Sigmoid colon (tissue), 7 donors: ENCODE data around the gene ENTPD2. TPM values are rescaled to one million over a fixed set of nuclear protein-coding genes. Genes with fewer than 3 reads are reported as not detected.
A peak's percentile ranks its signal among the peaks of the same experiment; 100 is the strongest.
"Not testable (repeated sequence)": the region's sequence is repeated elsewhere in the genome, so short reads cannot be mapped to it uniquely, and the experiment has no call there.

Experiments used
- DNase-seq: peaks from one replicate; pipeline ENCODE4 v3.0.0-alpha.2; 2019
- H3K27ac ChIP-seq, 4 donors: fragments of 200-600 bp; sonication (generic); one replicate each; pipeline ENCODE4 v1.5.1; 2016 to 2019; ENCODE audit warnings: mild to moderate bottlenecking in 1 of 4
- H3K27me3 ChIP-seq, 3 donors: fragments of 200-600 bp; sonication (generic); one replicate each; pipeline ENCODE4 v1.5.1; 2019; ENCODE audit warnings: mild to moderate bottlenecking in 1 of 3
- H3K36me3 ChIP-seq, 4 donors: fragments of 200-600 bp; sonication (generic); one replicate each; pipeline ENCODE4 v1.5.1; 2016 to 2019
- H3K4me1 ChIP-seq, 4 donors: fragments of 200-600 bp; sonication (generic); one replicate each; pipeline ENCODE4 v1.5.1; 2017 to 2019
- H3K4me3 ChIP-seq, 4 donors: fragments of 200-600 bp; sonication (generic); one replicate each; pipeline ENCODE4 v1.5.1; 2017 to 2019; ENCODE audit warnings: mild to moderate bottlenecking in 2 of 4, moderate library complexity in 1 of 4
- H3K9me3 ChIP-seq, 4 donors: fragments of 200-600 bp in 3 of 4; sonication (generic) in 3 of 4; one replicate each; pipeline versions ENCODE4 v1.5.1 to v1.6.1; 2013 to 2019
- EP300 ChIP-seq, 4 donors: sonication (generic); formaldehyde crosslinking; IDR thresholded peaks; one replicate each; pipeline ENCODE4 v1.6.1; 2017; ENCODE audit warnings: antibody characterized with exemption in 4 of 4
- POLR2A ChIP-seq, 2 donors: fragments of 450-650 bp; IDR thresholded peaks; one replicate each; pipeline ENCODE4 v1.6.1; 2016; ENCODE audit warnings: antibody characterized with exemption in 2 of 2, mild to moderate bottlenecking in 2 of 2, moderate library complexity in 2 of 2
- POLR2AphosphoS5 ChIP-seq, 4 donors: sonication (generic); formaldehyde crosslinking; IDR thresholded peaks; one replicate each; pipeline ENCODE4 v1.6.1; 2017; ENCODE audit warnings: antibody characterized with exemption in 4 of 4
- WGBS, 2 donors: extraction: QIAGEN DNeasy Blood & Tissue Kit; methylation state at CpG; one replicate each; pipeline ENCODE4 v1.1.7; 2013; 5-methylcytosine and 5-hydroxymethylcytosine counted together
- intact Hi-C: fragments of 100-400 bp; cut with DNase I; formaldehyde crosslinking; loops from one replicate; pipeline ENCODE4 v1.15.1; 2023
- polyA plus RNA-seq, 3 donors: library from polyadenylated mRNA; stranded (reverse); fragments of 200-250 nt; gene quantifications; one replicate each; pipeline ENCODE4 v1.2.3, GENCODE V29; 2013
- total RNA-seq, 4 donors: library from RNA; depleted of rRNA; stranded (reverse); fragments of >200 nt; gene quantifications; one replicate each; pipeline ENCODE4 v1.1.0, GENCODE V29; 2016
- TF ChIP-seq, protein P1 (sequence below), 4 experiments: fragments of 450-650 bp in 3 of 4; fragments of 200-600 bp in 1 of 4; IDR thresholded peaks; one replicate each; pipeline ENCODE4 v1.5.1; 2016 to 2019; ENCODE audit warnings: antibody characterized with exemption in 4 of 4, mild to moderate bottlenecking in 3 of 4, moderate library complexity in 2 of 4
- donor health status: healthy with polysubstance abuse.
- donor health status: Bipolar disorder and iron deficiency.
- donor health status: healthy.

ENTPD2 gene
- total and polyA plus RNA-seq, 7 donors, result 0.92 to 6.4 (median 2.2) TPM; not detected in 1

DNA sequence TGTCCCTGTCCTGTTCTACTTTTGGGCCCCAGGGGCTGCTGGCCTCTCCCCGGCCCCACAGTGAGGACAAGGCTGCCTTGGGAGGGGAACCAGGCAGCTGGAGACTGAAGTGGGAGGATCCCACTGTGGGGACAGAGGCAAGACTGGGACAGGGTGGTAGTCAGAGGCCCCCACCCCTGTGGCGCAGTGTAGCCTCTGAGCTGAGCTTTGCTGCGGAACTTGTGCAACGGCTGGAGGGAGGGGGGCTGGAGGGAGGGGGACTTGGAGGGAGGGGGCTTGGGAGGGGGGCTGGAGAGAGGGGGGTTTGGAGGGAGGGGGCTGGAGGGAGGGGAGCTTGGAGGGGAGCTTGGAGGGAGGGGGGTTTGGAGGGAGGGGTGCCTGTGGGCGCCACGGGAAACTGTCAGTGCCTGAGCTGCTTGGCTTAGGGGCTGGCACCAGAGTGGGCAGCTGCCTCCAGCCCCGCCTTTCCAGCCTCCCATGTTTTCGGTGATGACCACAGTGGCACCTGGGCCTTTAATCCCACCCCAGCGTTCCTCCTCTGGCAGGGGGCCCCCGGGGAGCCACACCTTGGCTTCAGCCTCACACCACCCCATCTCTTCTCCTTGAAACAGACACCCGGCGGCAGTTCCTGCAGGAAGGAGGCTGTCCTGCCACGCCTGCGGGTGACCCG, 19.7 kb downstream of the ENTPD2 start:
- Histone ChIP-seq H3K4me3 (peak overlapping the region in 2 of 4 donors; percentile 17 to 24), H3K9me3 (no peaks in the 10 kb centered on the region), H3K36me3 (peaks cover 0 to 7% (median 5%) of the 10 kb centered on the region in 4 donors), H3K27ac (no peak overlapping the region), H3K27me3 (peaks cover 0 to 9% (median 0%) of the 10 kb centered on the region in 3 donors), H3K4me1 (peaks cover 0 to 17% (median 15%) of the 10 kb centered on the region in 4 donors)
- TF ChIP-seq POLR2AphosphoS5 (IDR thresholded peaks at IDR 0.05), result no peak
- TF ChIP-seq, protein P1, sequence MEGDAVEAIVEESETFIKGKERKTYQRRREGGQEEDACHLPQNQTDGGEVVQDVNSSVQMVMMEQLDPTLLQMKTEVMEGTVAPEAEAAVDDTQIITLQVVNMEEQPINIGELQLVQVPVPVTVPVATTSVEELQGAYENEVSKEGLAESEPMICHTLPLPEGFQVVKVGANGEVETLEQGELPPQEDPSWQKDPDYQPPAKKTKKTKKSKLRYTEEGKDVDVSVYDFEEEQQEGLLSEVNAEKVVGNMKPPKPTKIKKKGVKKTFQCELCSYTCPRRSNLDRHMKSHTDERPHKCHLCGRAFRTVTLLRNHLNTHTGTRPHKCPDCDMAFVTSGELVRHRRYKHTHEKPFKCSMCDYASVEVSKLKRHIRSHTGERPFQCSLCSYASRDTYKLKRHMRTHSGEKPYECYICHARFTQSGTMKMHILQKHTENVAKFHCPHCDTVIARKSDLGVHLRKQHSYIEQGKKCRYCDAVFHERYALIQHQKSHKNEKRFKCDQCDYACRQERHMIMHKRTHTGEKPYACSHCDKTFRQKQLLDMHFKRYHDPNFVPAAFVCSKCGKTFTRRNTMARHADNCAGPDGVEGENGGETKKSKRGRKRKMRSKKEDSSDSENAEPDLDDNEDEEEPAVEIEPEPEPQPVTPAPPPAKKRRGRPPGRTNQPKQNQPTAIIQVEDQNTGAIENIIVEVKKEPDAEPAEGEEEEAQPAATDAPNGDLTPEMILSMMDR (IDR thresholded peaks at IDR 0.05), result no peak
- no peak for TF ChIP-seq EP300 (IDR thresholded peaks at IDR 0.05)
- TF ChIP-seq POLR2A (IDR thresholded peaks at IDR 0.05), result no peak
- intact Hi-C loops, result loop anchor here (10.0 kb wide), 1 partner anchor 189 kb away; the partner anchor contains the start of genes AJM1 and PHPT1
- WGBS, 2 donors, result 23 to 25% methylated on average over 15 of the region's 15 CpGs
- DNase-seq, result no peak

DNA sequence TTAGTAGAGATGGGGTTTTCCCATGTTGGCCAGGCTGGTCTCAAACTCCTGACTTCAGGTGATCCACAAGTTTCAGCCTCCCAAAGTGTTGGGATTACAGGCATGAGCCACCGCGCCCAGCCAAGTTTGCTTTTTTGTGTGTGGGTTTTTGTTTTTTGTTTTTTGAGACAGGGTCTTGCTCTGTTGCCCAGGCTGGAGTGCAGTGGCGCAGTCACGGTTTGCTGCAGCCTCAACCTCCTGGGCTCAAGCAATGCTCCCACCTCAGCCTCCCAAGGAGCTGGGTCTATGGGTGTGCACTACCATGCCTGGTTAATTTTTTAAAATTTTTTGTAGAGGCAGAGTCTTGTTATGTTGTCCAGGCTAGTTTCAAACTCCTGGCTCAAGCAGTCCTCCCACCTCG, 20.4 kb downstream of the ENTPD2 start:
- 82 to 97% methylated on average over 5 of the region's 5 CpGs for WGBS, 2 donors
- not testable (repeated sequence) for H3K27me3 ChIP-seq, H3K27ac ChIP-seq, H3K9me3 ChIP-seq, DNase-seq, H3K36me3 ChIP-seq
- Histone ChIP-seq H3K4me3 (peak overlapping the region in 2 of 4 donors; percentile 17 to 24), H3K4me1 (peaks cover 0 to 24% (median 22%) of the 10 kb centered on the region in 4 donors)
- intact Hi-C loops, result loop anchor here (10.0 kb wide), 1 partner anchor 189 kb away; the partner anchor contains the start of genes AJM1 and PHPT1

DNA sequence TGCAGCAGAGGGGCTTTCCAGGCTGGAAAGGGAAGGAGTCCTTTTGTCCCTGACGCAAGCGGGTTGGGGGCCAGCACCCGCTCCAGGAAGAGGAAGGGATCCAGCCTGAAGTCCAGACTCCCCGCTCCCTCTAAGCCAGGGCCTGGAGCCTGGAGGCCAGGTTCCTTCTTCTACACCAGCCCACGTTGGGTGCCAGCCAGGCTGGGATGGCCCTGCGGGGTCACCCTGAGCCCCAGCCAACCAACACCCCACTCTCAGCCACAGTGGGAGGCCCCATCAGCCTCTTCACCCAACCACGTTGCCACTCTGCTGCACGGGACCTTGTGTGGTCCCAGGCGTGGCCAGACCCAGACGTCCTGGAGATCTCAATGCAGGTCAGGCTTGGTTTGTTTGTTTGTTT, 21.0 kb downstream of the ENTPD2 start:
- 71 to 79% methylated on average over 10 of the region's 10 CpGs for WGBS, 2 donors
- H3K27ac ChIP-seq, result no peak overlapping the region

DNA sequence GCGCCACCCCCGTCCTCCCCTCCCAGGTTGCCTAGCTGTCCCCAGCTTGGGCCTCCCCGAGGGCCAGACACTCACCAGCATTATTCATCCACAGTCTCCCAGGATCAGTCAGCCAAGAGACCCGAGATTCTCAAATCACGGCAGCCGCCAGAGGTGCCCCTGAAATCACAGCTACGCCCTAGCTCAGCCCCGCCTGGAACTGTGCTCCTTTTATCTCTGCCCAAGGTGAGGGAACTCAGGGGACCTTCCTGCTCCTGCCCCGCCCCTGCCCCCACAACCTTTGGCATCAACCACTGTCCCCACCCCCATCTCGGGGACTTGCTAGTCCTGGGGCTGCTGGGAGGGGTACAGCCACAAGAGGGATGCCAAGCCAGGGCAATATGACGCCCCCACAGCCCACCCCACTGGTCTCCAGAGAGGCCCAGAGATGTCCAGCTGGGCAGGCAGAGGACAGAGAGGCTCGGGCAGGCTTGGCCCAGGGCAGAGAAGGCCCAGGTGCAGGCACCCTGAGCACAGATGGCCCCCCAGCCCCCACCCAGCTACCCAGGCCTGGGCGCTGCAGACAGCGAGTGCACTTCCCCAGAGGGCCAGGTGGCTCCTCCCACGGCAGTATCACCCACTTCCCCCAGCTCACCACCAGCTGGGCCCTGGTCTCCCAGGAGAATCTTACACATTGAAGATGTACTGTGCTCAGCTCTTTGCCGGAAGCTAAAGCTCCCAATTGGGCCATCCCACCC, 21.8 kb downstream of the ENTPD2 start, which contains the start of gene FUT7:
TSS of gene FUT7 (minus strand) at position 185 of the 737 bp plus-strand sequence. CDS start at position 88, 97 bp downstream.
- DNase-seq, result no peak
- Histone ChIP-seq H3K4me3 (peak within 1 kb of the TSS in 1 of 4 donors; percentile 24), H3K36me3 (no peaks in the 10 kb centered on the region), H3K9me3 (no peaks in the 10 kb centered on the region), H3K27me3 (peaks cover 0 to 9% (median 0%) of the 10 kb centered on the region in 3 donors), H3K27ac (no peak within 1 kb of the TSS), H3K4me1 (peaks cover 0 to 33% (median 30%) of the 10 kb centered on the region in 4 donors)
- intact Hi-C loops, result loop anchor here (10.0 kb wide), 1 partner anchor 187 kb away; the partner anchor contains the start of genes AJM1 and PHPT1
- WGBS, 2 donors, result 33 to 36% methylated on average over 16 of the region's 16 CpGs
- TF ChIP-seq, protein P1 (IDR thresholded peaks at IDR 0.05), result no peak
- TF ChIP-seq POLR2AphosphoS5 (IDR thresholded peaks at IDR 0.05) (no peak), POLR2A (IDR thresholded peaks at IDR 0.05) (no peak), EP300 (IDR thresholded peaks at IDR 0.05) (no peak)

More for the DNA sequence above, 21.0 kb downstream of the ENTPD2 start:
- Histone ChIP-seq H3K4me3 (peak overlapping the region in 2 of 4 donors; percentile 16 to 24), H3K4me1 (peaks cover 0 to 26% (median 24%) of the 10 kb centered on the region in 4 donors), H3K27me3 (peaks cover 0 to 9% (median 0%) of the 10 kb centered on the region in 3 donors), H3K9me3 (no peaks in the 10 kb centered on the region), H3K36me3 (no peaks in the 10 kb centered on the region)
- DNase-seq, result peak; percentile 82
- intact Hi-C loops, result loop anchor here (10.0 kb wide), 1 partner anchor 188 kb away; the partner anchor contains the start of genes AJM1 and PHPT1
- TF ChIP-seq, protein P1 (IDR thresholded peaks at IDR 0.05), result no peak
- no peak for TF ChIP-seq EP300 (IDR thresholded peaks at IDR 0.05)
- TF ChIP-seq POLR2A (IDR thresholded peaks at IDR 0.05), result no peak
- no peak for TF ChIP-seq POLR2AphosphoS5 (IDR thresholded peaks at IDR 0.05)
